ENCODE data around the gene SHISA7.

SHISA7 gene

GRCh38 chr19:55459950-55460657 is 17.0 kb upstream of the SHISA7 start:
- no peak for DNase-seq (ENCODE audit: low spot score)
- TF ChIP-seq, protein P1, sequence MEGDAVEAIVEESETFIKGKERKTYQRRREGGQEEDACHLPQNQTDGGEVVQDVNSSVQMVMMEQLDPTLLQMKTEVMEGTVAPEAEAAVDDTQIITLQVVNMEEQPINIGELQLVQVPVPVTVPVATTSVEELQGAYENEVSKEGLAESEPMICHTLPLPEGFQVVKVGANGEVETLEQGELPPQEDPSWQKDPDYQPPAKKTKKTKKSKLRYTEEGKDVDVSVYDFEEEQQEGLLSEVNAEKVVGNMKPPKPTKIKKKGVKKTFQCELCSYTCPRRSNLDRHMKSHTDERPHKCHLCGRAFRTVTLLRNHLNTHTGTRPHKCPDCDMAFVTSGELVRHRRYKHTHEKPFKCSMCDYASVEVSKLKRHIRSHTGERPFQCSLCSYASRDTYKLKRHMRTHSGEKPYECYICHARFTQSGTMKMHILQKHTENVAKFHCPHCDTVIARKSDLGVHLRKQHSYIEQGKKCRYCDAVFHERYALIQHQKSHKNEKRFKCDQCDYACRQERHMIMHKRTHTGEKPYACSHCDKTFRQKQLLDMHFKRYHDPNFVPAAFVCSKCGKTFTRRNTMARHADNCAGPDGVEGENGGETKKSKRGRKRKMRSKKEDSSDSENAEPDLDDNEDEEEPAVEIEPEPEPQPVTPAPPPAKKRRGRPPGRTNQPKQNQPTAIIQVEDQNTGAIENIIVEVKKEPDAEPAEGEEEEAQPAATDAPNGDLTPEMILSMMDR (IDR thresholded peaks at IDR 0.05; ENCODE audit: extremely low read depth, missing control alignments), result no peak

DNA sequence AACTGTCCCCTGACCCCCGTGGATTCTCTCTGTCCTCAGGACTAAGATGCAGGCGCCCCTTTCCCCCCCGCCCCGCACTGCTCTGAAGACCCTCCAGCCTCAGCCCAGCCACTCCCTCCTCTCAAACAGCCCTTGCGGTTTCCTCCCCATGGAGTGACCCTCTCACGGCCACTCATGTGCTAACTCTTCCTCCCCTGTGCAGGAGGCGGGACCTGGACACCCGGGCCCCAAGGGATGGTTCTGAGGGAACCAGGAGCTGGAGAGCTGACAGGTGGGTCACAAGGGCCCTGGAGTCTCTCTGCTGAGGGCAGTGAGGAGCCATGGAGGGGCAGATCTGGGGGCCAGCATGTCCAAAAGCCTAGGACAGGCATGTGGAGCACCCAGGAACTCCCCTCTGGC is 16.4 kb upstream of the SHISA7 start:
- TF ChIP-seq, protein P1 (IDR thresholded peaks at IDR 0.05; ENCODE audit: extremely low read depth, missing control alignments), result no peak

GRCh38 chr19:55457683-55458457 is 14.8 kb upstream of the SHISA7 start:
- DNase-seq (ENCODE audit: low spot score), result no peak
- TF ChIP-seq, protein P1 (IDR thresholded peaks at IDR 0.05; ENCODE audit: extremely low read depth, missing control alignments), result no peak

More for the DNA sequence above, 16.4 kb upstream of the SHISA7 start:
- DNase-seq (ENCODE audit: low spot score), result no peak

DNA sequence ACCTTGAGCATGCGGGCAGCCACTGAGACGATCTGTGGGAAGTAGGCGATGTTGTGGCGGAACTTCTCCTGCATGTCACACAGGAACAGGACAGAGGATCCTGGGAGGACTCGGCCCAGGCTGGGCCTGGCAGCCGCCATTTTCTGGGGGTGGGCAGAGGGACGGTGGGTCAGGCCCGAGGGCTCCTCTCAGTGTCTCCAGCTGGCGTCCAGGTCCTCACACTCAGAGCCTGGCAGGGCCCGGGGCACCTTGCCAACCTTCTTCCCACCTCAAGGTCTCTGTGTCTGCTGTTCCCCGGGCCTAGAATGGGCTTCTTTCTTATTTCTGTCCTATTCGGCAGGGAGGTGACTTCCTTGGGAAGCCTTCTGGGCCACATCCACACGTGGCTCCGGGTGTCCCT is 13.2 kb upstream of the SHISA7 start:
- TF ChIP-seq, protein P1 (IDR thresholded peaks at IDR 0.05; ENCODE audit: extremely low read depth, missing control alignments), result no peak

DNA sequence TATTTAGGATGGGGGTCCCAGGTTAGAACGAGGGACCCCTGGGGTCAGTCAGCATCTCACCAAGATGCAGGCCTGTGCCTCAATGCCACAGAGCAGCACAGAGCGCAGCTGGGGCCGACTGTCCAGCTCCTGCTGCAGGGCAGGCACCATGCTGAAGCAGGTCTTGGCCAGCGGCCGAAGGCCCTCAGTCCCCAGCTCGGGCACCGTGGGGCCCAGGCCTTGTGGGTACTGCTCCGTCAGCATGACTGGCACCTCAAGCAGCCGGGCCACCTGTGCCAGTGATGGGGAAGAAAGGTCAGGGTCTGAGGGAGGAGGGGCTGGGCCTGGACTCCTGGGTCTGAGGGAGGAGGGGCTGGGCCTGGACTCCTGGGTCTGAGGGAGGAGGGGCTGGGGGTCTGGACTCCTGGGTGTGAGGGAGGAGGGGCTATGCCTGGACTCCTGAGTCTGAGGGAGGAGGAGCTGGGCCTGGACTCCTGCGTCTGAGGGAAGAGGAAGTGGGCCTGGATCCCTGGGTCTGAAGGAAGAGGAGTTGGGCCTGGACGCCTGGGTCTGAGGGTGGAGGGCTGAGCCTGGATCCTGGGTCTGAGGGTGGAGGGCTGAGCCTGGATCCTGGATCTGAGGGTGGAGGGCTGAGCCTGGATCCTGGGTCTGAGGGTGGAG is 12.6 kb upstream of the SHISA7 start:
- TF ChIP-seq, protein P1 (IDR thresholded peaks at IDR 0.05; ENCODE audit: extremely low read depth, missing control alignments), result no peak
- DNase-seq (ENCODE audit: low spot score), result no peak

More for the DNA sequence above, 13.2 kb upstream of the SHISA7 start:
- no peak for DNase-seq (ENCODE audit: low spot score)

GRCh38 chr19:55454787-55455243 is 11.7 kb upstream of the SHISA7 start:
- DNase-seq (ENCODE audit: low spot score), result peak; percentile 78

More at GRCh38 chr19:55454787-55455243, 11.7 kb upstream of the SHISA7 start:
- TF ChIP-seq, protein P1 (IDR thresholded peaks at IDR 0.05; ENCODE audit: extremely low read depth, missing control alignments), result peak; percentile 51
